DOHH2 (cell line): ENCODE data around the gene SYP.

Experiments used
- H3F3A ChIP-seq: fragments of 200-600 bp; sonication (generic), shearing (Covaris generic); 2 replicates; pipeline ENCODE4 v1.6.0; 2016; ENCODE audit warnings: antibody characterized with exemption, mild to moderate bottlenecking; ENCODE audit not compliant: control insufficient read depth, insufficient read depth
- H3K27ac ChIP-seq: fragments of 200-600 bp; sonication (generic); 2 replicates; pipeline ENCODE4 v1.5.1; 2014; ENCODE audit warnings: low read depth, mild to moderate bottlenecking, low read length, moderate library complexity
- H3K27me3 ChIP-seq: fragments of 200-600 bp; sonication (generic); 2 replicates; pipeline ENCODE4 v1.6.1; 2014; ENCODE audit warnings: mild to moderate bottlenecking, low read length, mixed read lengths; ENCODE audit not compliant: control insufficient read depth
- H3K36me3 ChIP-seq: fragments of 200-600 bp; sonication (generic); 2 replicates; pipeline ENCODE4 v1.6.1; 2014; ENCODE audit warnings: mild to moderate bottlenecking, low read length, moderate library complexity, mixed read lengths; ENCODE audit not compliant: control insufficient read depth
- H3K4me1 ChIP-seq: fragments of 200-600 bp; sonication (generic); 2 replicates; pipeline ENCODE4 v1.6.1; 2014; ENCODE audit warnings: mild to moderate bottlenecking, low read length, mixed read lengths; ENCODE audit not compliant: control insufficient read depth
- H3K4me2 ChIP-seq: fragments of 200-600 bp; sonication (generic); 2 replicates; pipeline ENCODE4 v1.6.0; 2014; ENCODE audit warnings: mild to moderate bottlenecking, low read length, moderate library complexity
- H3K4me3 ChIP-seq: fragments of 200-600 bp; sonication (generic); 2 replicates; pipeline ENCODE4 v1.5.1; 2014; ENCODE audit warnings: mild to moderate bottlenecking, low read length, mixed read lengths
- H3K79me2 ChIP-seq: fragments of 200-600 bp; sonication (generic); 2 replicates; pipeline ENCODE4 v1.6.1; 2014; ENCODE audit warnings: mild to moderate bottlenecking, low read length, mixed read lengths; ENCODE audit not compliant: control insufficient read depth
- H3K9me2 ChIP-seq: fragments of 200-600 bp; sonication (generic); replicated peaks from 2 replicates; pipeline ENCODE4 v1.6.1; 2014; ENCODE audit warnings: mild to moderate bottlenecking, low read length, mixed read lengths; ENCODE audit not compliant: control insufficient read depth
- H3K9me3 ChIP-seq: fragments of 200-600 bp; sonication (generic); 2 replicates; pipeline ENCODE4 v1.6.1; 2014; ENCODE audit warnings: antibody characterized with exemption, low read length, mixed read lengths; ENCODE audit not compliant: control insufficient read depth, insufficient read depth
- H4K20me1 ChIP-seq: fragments of 200-600 bp; sonication (generic); 2 replicates; pipeline ENCODE4 v1.6.0; 2014; ENCODE audit warnings: low read depth, mild to moderate bottlenecking, antibody characterized with exemption, low read length, moderate library complexity; ENCODE audit not compliant: control insufficient read depth, insufficient read depth
- CTCF ChIP-seq: fragments of 200-600 bp; sonication (generic); IDR thresholded peaks from one replicate; pipeline ENCODE4 v1.5.1; 2014; ENCODE audit warnings: antibody characterized with exemption, mild to moderate bottlenecking, low read depth, low read length; ENCODE audit not compliant: poor library complexity, severe bottlenecking
- EZH2phosphoT487 ChIP-seq: fragments of 200-600 bp; sonication (generic); IDR thresholded peaks from 2 replicates; pipeline ENCODE4 v1.6.1; 2017; ENCODE audit warnings: borderline replicate concordance, mild to moderate bottlenecking, antibody characterized with exemption, low read length, moderate library complexity, mixed read lengths

SYP gene

GRCh38 chrX:49204017-49204416 lies 4.0 kb upstream of the SYP start:
- no peaks in the 10 kb centered on the region for H3K79me2 ChIP-seq
- H3K4me3 ChIP-seq, result no peak overlapping the region
- H3K4me1 ChIP-seq, result peaks cover 6% of the 10 kb centered on the region
- H3K4me2 ChIP-seq, result no peak overlapping the region
- H3K27me3 ChIP-seq, result no peaks in the 10 kb centered on the region
- H4K20me1 ChIP-seq, result no peaks in the 10 kb centered on the region
- H3K27ac ChIP-seq, result no peak overlapping the region
- no peaks in the 10 kb centered on the region for H3K9me3 ChIP-seq
- no peaks in the 10 kb centered on the region for H3K36me3 ChIP-seq
- H3F3A ChIP-seq, result no peaks in the 10 kb centered on the region
- H3K9me2 ChIP-seq, result no peaks in the 10 kb centered on the region
- TF ChIP-seq CTCF, result no peak
- no peak for TF ChIP-seq EZH2phosphoT487

- Histone ChIP-seq H3K27me3 (no peaks in the 10 kb centered on the region; the same call in 1 of the 2 replicates), H3K27ac (no peak overlapping the region), H3K9me3 (no peaks in the 10 kb centered on the region), H4K20me1 (no peaks in the 10 kb centered on the region), H3K79me2 (no peaks in the 10 kb centered on the region), H3K4me3 (no peak overlapping the region), H3K9me2 (no peaks in the 10 kb centered on the region), H3K4me1 (peaks cover 6% of the 10 kb centered on the region), H3K4me2 (no peak overlapping the region), H3F3A (no peaks in the 10 kb centered on the region), H3K36me3 (no peaks in the 10 kb centered on the region)
- TF ChIP-seq EZH2phosphoT487 (no peak), CTCF (no peak)
These were observed 3.5 kb upstream of the SYP start for GRCh38 chrX:49203536-49203935.

GRCh38 chrX:49202022-49202421 lies 2.0 kb upstream of the SYP start:
- H3K27me3 ChIP-seq, result no peaks in the 10 kb centered on the region; the same call in 1 of the 2 replicates
- H3K4me3 ChIP-seq, result no peak overlapping the region
- no peaks in the 10 kb centered on the region for H3F3A ChIP-seq
- no peak overlapping the region for H3K27ac ChIP-seq
- H3K79me2 ChIP-seq, result no peaks in the 10 kb centered on the region
- H3K4me2 ChIP-seq, result no peak overlapping the region
- H3K9me2 ChIP-seq, result no peaks in the 10 kb centered on the region
- no peaks in the 10 kb centered on the region for H3K36me3 ChIP-seq
- TF ChIP-seq EZH2phosphoT487, result no peak
- H4K20me1 ChIP-seq, result no peaks in the 10 kb centered on the region
- no peaks in the 10 kb centered on the region for H3K9me3 ChIP-seq
- H3K4me1 ChIP-seq, result peaks cover 6% of the 10 kb centered on the region

- H3F3A ChIP-seq, result no peaks in the 10 kb centered on the region
- H3K9me3 ChIP-seq, result no peaks in the 10 kb centered on the region
- peak overlapping the region; percentile 60; the same call in 1 of the 2 replicates for H3K4me3 ChIP-seq
- H3K4me2 ChIP-seq, result peak overlapping the region; percentile 64; the same call in 1 of the 2 replicates
- H3K9me2 ChIP-seq, result no peaks in the 10 kb centered on the region
- H3K36me3 ChIP-seq, result no peaks in the 10 kb centered on the region
- no peaks in the 10 kb centered on the region; the same call in 1 of the 2 replicates for H3K27me3 ChIP-seq
- no peaks in the 10 kb centered on the region for H4K20me1 ChIP-seq
- no peak overlapping the region for H3K27ac ChIP-seq
- no peaks in the 10 kb centered on the region for H3K79me2 ChIP-seq
- peaks cover 6% of the 10 kb centered on the region for H3K4me1 ChIP-seq
- TF ChIP-seq CTCF (no peak), EZH2phosphoT487 (no peak)
These were observed 738 bp downstream of the SYP start for GRCh38 chrX:49199315-49199595.
